Measurements from ENCODE around the gene TMEM143.
"Not testable (repeated sequence)": the region's sequence is repeated elsewhere in the genome, so short reads cannot be mapped to it uniquely, and the experiment has no call there.

Gene TMEM143

GRCh38 chr19:48291489-48291815 lies 72.3 kb downstream of the TMEM143 start:
- DNase-seq: not testable (repeated sequence)

DNA sequence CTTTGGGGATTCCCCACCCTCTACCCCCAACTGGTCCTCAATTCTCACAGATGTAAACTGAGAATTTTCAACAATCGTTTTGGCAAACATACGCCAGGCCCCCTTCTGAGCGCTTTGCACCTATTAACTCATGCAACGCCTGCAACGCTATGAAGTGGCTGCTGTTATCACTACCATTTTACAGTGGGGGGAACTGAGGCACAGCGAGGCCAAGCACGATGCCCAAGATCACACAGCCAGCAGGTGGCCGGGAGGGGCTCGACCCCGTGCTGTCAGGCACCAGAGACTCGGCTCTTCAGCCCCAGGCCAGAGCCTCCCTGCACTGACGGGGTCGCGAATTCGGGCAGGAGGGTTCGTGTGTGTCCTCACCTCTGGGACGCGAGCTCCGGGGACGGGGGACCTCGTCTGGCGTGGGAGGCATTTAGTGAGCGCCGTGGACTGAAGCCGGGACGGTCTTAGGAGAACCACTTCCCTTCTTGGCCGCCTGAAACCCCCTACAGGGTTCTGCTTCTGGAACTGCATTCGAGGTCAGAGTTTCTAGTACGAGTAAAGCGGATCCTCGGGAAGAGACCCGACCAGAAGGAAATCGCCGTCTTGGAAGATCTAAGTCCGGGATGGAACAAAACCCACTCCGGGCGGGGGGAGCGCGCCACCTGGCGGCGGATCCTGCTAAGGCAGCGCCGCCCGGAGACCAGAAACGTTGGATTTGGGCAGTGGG lies 72.8 kb downstream of the TMEM143 start:
- peak; percentile 51 to 68 (median 67) for DNase-seq

DNA sequence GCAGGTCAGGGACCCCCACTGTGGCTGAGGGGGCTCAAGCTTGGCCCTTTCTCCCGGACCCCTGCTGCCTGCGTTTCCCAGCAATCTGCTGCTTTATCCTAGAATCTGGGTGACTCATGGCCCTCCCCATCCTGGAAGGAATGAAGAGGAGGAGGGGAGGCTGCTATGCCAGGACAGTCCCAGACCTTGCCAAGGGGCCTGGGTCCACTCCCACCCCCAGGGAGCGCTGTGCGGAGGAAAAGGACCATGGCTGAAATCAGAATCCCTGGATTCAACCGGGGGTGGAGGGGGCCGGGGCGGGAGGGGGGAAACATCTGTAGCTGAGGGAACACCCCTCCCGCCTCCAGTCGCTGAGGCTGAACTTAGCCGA lies 73.4 kb downstream of the TMEM143 start:
- no peak for DNase-seq

DNA sequence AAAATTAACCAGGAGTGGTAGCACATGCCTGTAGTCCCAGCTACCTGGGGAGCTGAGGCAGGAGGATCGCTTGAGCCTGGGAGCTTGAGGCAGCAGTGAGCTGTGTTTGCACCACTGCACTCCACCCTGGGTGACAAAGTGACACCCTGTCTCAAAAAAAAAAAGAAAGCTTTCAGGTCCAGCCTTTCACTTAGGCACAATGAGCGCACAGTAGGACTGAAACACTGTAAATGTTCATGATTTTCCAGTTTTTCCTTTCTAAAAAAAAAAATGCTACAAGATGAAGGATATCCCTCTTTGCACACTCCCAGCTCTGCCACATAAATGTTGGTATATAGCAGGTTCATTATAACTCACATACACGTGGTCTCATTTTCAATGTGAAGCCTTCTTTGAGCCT lies 76.0 kb downstream of the TMEM143 start:
- no peak for DNase-seq

GRCh38 chr19:48284896-48285295 lies 78.8 kb downstream of the TMEM143 start:
- DNase-seq: no peak

- no peak for DNase-seq
These were observed 79.8 kb downstream of the TMEM143 start for GRCh38 chr19:48283908-48284307.

Data from NCI-H1417 (cell line).